Activated T-cell treated with anti-CD3 and anti-CD28 coated beads, Interleukin-2, amount 50 U/mL, for 1 hour (primary cell): Measurements from ENCODE around the gene ICA1L.

Experiments
- DNase-seq: peaks from one replicate; pipeline ENCODE4 v3.0.0-alpha.2; 2020

Gene ICA1L

GRCh38 chr2:202723746-202724145 is 147.8 kb downstream of the ICA1L start:
- no peak for DNase-seq
